Fibroblast of pulmonary artery (primary cell): Measurements from ENCODE around the gene ARHGEF11.
A peak's percentile ranks its signal among the peaks of the same experiment; 100 is the strongest.

ENCODE experiments used
- DNase-seq: peaks from one replicate; pipeline ENCODE4 v3.0.0-alpha.2; 2010; ENCODE audit warnings: low read depth
- H3K4me3 ChIP-seq: replicated peaks from 2 replicates; pipeline ENCODE4 v1.5.1; 2011; ENCODE audit warnings: low read depth, mild to moderate bottlenecking, control low read depth, low read length, moderate library complexity
- CTCF ChIP-seq: IDR thresholded peaks from 2 replicates; pipeline ENCODE4 v1.5.1; 2011; ENCODE audit warnings: mild to moderate bottlenecking, control low read depth, low read length, inconsistent platforms; ENCODE audit errors: missing control alignments

The ARHGEF11 gene

GRCh38 chr1:157050836-157051235 lies 5.3 kb upstream of the ARHGEF11 start:
- no peak overlapping the region for H3K4me3 ChIP-seq
- TF ChIP-seq CTCF, result no peak
- no peak for DNase-seq

- no peak for DNase-seq
- TF ChIP-seq CTCF, result no peak
- no peak overlapping the region for H3K4me3 ChIP-seq
Measured at GRCh38 chr1:157047062-157047410, 1.5 kb upstream of the ARHGEF11 start.

- peak overlapping the region; percentile 87 for H3K4me3 ChIP-seq
- no peak for TF ChIP-seq CTCF
- DNase-seq, result no peak
Measured at GRCh38 chr1:157044326-157044725, 1.2 kb downstream of the ARHGEF11 start.

GRCh38 chr1:157043685-157044084 lies 1.9 kb downstream of the ARHGEF11 start:
- peak overlapping the region; percentile 87 for H3K4me3 ChIP-seq
- TF ChIP-seq CTCF, result no peak
- DNase-seq, result no peak

- H3K4me3 ChIP-seq, result peak overlapping the region; percentile 87
- no peak for TF ChIP-seq CTCF
- peak; percentile 34 for DNase-seq
Measured at GRCh38 chr1:157042846-157043245, 2.7 kb downstream of the ARHGEF11 start.

GRCh38 chr1:157040802-157041201 lies 4.7 kb downstream of the ARHGEF11 start:
- no peak overlapping the region for H3K4me3 ChIP-seq
- no peak for TF ChIP-seq CTCF
- DNase-seq, result peak; percentile 74

- no peak for DNase-seq
- no peak for TF ChIP-seq CTCF
- no peak overlapping the region for H3K4me3 ChIP-seq
Measured at GRCh38 chr1:157035121-157035520, 10.4 kb downstream of the ARHGEF11 start.
